Small intestine (tissue), 7 donors: ENCODE measurements around the gene SPA17. TPM values are rescaled to one million over a fixed set of nuclear protein-coding genes. Genes with fewer than 3 reads are reported as not detected.

Experiments used
- DNase-seq, 2 donors: peaks; one replicate each; pipeline versions ENCODE4 v3.0.0 to v3.0.0-alpha.2; 2013
- FAIRE-seq: peaks from 2 replicates; lab custom pipeline; 2012; peaks lifted over from hg19 to GRCh38; lab: Jason Lieb, UNC
- H3K27ac ChIP-seq, 3 donors: one replicate each; pipeline ENCODE4 v1.5.1; 2013; ENCODE audit warnings: low read length in 2 of 3, mild to moderate bottlenecking in 2 of 3, control low read depth in 1 of 3, inconsistent platforms in 1 of 3, low read depth in 1 of 3, moderate library complexity in 1 of 3
- H3K27me3 ChIP-seq, 3 donors: one replicate each; pipeline ENCODE4 v1.6.1; 2013; ENCODE audit warnings: low read length in 3 of 3, inconsistent platforms in 1 of 3; ENCODE audit not compliant: control insufficient read depth in 3 of 3, insufficient read depth in 3 of 3
- H3K36me3 ChIP-seq, 3 donors: one replicate each; pipeline ENCODE4 v1.6.1; 2013; ENCODE audit warnings: low read length in 3 of 3, inconsistent platforms in 1 of 3, low read depth in 1 of 3, mild to moderate bottlenecking in 1 of 3, moderate library complexity in 1 of 3; ENCODE audit not compliant: control insufficient read depth in 3 of 3, insufficient read depth in 2 of 3
- H3K4me1 ChIP-seq, 3 donors: one replicate each; pipeline ENCODE4 v1.6.1; 2013; ENCODE audit warnings: low read length in 2 of 3, inconsistent platforms in 1 of 3, low read depth in 1 of 3, mild to moderate bottlenecking in 1 of 3, moderate library complexity in 1 of 3; ENCODE audit not compliant: control insufficient read depth in 3 of 3, insufficient read depth in 2 of 3
- H3K4me3 ChIP-seq, 3 donors: one replicate each; pipeline ENCODE4 v1.5.1; 2013; ENCODE audit warnings: low read length in 3 of 3, control low read depth in 1 of 3, inconsistent platforms in 1 of 3, low read depth in 1 of 3, mild to moderate bottlenecking in 1 of 3, moderate library complexity in 1 of 3
- H3K9me3 ChIP-seq, 2 donors: one replicate each; pipeline ENCODE4 v1.6.1; 2013; ENCODE audit warnings: low read depth in 1 of 2, low read length in 1 of 2; ENCODE audit not compliant: control insufficient read depth in 2 of 2, insufficient read depth in 1 of 2
- WGBS, 3 donors: extraction: QIAGEN DNeasy Blood & Tissue Kit; methylation state at CpG; one replicate each; pipeline ENCODE4 v1.1.7; 2013; 5-methylcytosine and 5-hydroxymethylcytosine counted together
- polyA plus RNA-seq, 4 donors: library from polyadenylated mRNA; stranded (reverse) in 3 of 4; unstranded in 1 of 4; fragments of 200-250 nt in 3 of 4; fragments of 120-200 nt in 1 of 4; gene quantifications; one replicate each; pipeline versions ENCODE4 v1.2.1 to v1.2.3, GENCODE V29; 2013
- donor health status: healthy with polysubstance abuse.
- donor health status: control.
- donor health status: control.
- donor health status: Bipolar disorder and iron deficiency.
- donor health status: healthy.

The SPA17 gene
- polyA plus RNA-seq, 4 donors = 3.2 to 9.8 (median 7.0) TPM

DNA sequence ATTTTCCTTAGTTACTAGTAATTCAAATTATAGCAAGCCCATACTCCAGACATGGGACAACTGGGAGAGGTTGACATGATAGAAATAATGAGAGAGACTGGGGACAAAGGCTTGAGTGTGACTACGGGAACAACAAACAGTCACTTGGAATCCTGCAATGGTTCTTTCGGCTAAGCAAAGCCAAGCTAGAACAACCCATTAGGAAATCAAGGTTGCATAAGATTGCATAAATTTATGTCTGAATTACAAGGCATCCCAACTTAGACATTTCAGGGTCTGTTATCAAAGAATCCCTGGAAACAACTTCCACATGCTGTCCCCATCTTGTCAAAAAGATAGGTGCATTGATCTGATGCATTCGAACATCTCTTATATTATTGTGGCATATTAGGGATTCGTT is 55.9 kb downstream of the SPA17 start:
- no peaks in the 10 kb centered on the region for H3K36me3 ChIP-seq
- peaks cover 0 to 9% (median 5%) of the 10 kb centered on the region in 3 donors for H3K4me1 ChIP-seq
- FAIRE-seq = no peak
- H3K9me3 ChIP-seq = no peaks in the 10 kb centered on the region
- no peak overlapping the region for H3K27ac ChIP-seq
- 87 to 92% (median 89%) methylated on average over 4 of the region's 4 CpGs for WGBS, 3 donors
- DNase-seq = no peak
- no peak overlapping the region for H3K4me3 ChIP-seq
- H3K27me3 ChIP-seq = no peaks in the 10 kb centered on the region

DNA sequence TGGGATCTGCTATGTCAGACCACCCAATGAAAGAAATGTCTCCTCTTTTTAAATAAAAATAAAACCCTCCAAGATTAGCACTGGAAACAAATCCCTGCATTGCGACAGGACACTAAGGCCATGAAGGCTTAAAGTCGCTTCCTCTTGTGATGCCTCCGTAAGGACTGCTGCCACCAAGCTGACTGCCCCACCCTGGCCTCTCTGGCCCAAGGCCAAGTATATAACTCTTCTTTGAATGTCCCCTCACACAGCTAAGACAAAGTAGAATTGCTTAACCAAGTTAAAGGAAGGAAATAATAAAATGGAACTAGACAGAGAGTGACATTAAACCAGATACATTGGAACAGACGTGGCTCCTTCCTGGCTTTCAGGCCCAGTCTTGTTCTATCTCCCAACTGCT is 58.5 kb downstream of the SPA17 start:
- no peak overlapping the region for H3K4me3 ChIP-seq
- peaks cover 0 to 14% (median 0%) of the 10 kb centered on the region in 3 donors for H3K27me3 ChIP-seq
- FAIRE-seq (no peak), DNase-seq (no peak)
- WGBS, 3 donors = 80 to 92% (median 87%) methylated on average over 4 of the region's 4 CpGs
- no peaks in the 10 kb centered on the region for H3K36me3 ChIP-seq
- H3K4me1 ChIP-seq = no peaks in the 10 kb centered on the region
- no peaks in the 10 kb centered on the region for H3K9me3 ChIP-seq
- H3K27ac ChIP-seq = no peak overlapping the region

DNA sequence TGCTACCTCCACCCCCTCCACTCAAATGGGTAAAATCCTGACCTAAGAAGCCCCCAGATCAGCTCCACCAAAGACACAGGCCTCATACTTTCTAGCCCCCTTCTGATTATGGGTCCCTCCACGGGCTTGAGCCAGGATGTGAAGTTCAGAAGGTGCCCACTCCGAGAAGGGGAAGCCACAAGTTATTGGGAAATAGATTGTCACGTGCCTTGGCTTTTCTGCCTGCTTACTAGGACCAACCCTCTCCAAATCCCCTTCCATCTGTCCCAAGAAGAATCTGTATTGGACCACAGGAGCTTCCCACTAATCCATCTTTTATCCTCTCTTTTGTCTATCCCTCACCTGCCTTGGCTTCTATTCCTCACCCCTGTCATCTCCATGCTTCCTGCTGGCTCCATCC is 63.0 kb downstream of the SPA17 start:
- 58 to 69% (median 60%) methylated on average over 3 of the region's 3 CpGs for WGBS, 3 donors
- FAIRE-seq (no peak), DNase-seq (no peak)
- Histone ChIP-seq H3K27ac (no peak overlapping the region), H3K4me1 (peaks cover 0 to 8% (median 2%) of the 10 kb centered on the region in 3 donors), H3K9me3 (no peaks in the 10 kb centered on the region), H3K36me3 (no peaks in the 10 kb centered on the region), H3K4me3 (no peak overlapping the region), H3K27me3 (peaks cover 0 to 57% (median 0%) of the 10 kb centered on the region in 3 donors)

DNA sequence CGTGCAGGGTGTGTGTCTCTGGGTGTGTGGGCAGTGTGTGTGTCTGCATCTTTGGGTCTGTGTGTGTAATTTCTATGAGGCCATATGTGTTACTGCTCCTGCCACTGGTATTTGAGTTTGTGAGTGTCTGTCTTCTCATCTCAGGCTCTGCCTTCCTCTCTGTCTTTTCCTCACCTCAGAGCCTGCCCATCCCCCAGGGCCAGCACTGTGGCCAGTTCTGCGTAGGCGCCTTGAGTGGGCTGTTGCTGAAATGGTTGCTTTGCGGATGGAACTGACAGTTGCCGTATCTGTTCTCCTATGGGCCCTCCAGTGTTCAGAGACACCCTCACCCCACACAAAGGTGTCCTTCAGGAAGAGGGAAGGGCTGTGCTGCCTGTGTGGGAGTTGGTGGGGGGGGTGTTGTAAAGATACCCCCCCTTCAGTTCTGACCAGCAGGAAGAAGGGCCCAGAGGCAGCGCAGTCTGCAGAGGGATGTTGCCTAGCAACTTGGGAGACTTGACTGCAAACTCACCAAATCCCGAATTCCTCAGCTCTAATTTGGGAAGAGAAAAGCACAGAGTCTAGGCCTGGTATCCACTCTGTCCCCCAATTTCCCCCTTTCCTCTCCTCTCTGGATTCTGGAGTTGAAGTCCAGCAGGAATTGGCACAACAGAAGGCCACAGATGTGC is 64.1 kb downstream of the SPA17 start:
- peaks cover 0 to 67% (median 2%) of the 10 kb centered on the region in 3 donors for H3K27me3 ChIP-seq
- WGBS, 3 donors = 75 to 85% (median 83%) methylated on average over 7 of the region's 7 CpGs
- no peak overlapping the region for H3K4me3 ChIP-seq
- no peaks in the 10 kb centered on the region for H3K36me3 ChIP-seq
- no peak overlapping the region for H3K27ac ChIP-seq
- H3K4me1 ChIP-seq = peaks cover 0 to 8% (median 2%) of the 10 kb centered on the region in 3 donors
- DNase-seq = no peak
- H3K9me3 ChIP-seq = no peaks in the 10 kb centered on the region
- FAIRE-seq = no peak

DNA sequence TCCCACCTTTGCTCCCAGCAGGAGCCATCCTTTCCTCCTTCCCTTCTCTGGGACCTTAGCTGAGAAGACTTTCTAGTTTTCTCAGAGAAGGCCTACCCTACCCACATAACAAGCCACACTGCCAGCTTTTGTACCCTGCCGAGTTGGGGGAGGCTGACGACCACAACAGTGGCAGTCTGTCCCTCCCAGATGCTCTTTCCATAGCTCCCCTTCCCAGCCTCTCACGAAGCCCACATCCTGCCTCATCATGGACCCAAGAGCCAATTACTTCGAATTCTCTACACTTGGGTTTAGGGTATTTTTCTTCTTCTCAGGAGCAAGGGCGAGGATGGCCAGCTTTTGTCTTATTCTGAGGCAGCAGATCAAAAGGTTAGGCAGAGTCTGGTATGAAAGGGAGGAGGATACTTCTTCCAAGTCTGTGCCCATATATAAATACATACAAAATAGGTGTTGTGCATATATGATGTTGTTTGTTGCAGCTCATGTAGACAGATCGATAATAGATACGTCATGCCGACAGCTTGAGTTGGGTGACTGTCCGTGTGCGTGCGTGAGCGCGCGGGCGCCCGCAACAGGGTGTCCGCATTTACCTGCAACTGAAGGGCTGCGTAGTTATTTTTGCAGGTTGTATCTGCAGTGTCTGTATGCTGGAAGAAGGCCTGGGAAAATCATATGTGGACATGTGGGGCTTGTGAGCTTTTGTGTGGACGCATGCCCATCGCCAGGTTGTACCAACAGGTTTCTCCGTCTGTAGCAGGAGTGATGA is 65.2 kb downstream of the SPA17 start:
- Histone ChIP-seq H3K4me3 (peak overlapping the region in 1 of 3 donors; percentile 32), H3K4me1 (peaks cover 0 to 8% (median 2%) of the 10 kb centered on the region in 3 donors), H3K27ac (no peak overlapping the region), H3K36me3 (no peaks in the 10 kb centered on the region), H3K27me3 (peaks cover 0 to 79% (median 2%) of the 10 kb centered on the region in 3 donors), H3K9me3 (no peaks in the 10 kb centered on the region)
- WGBS, 3 donors = 27 to 57% (median 37%) methylated on average over 21 of the region's 21 CpGs
- FAIRE-seq (no peak), DNase-seq (no peak)

DNA sequence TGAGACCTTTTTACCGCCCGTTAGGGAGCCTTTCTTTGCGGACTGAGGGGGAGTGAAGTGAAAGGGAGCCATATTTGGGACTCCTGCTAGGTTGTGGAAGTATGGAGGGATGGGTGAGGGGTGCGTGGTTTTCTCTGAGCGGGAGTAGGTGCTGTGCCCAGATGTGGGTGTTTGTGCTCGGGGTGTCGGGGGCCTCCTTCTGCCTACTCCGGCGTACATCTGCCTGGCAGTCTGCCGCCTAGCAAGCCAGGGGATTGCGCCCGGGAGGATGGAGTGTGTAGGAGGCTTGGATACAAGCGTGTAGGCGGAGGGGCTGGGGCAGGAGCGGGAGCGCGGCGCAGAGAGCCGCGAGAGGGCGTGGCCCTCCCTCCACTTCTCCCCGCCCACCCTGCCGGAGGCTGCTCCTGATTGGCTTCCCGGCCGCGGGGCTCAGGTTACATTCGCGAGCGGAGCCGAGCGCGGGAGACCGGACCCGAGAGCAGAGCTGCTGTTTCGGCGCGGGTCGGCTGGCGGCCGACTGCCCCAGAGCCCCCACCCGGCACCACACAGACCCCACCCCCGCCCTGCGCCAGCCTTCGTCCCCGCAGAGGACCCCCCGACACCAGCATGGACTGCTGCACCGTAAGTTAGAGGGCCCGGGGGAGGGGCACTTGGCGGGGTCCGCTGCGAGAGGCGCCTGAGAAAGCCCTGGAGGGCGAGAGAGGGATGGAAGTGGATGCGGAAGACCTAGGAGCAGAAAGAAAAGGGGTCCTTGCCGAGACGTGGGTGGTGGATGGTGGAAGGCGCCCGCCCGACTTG is 66.0 kb downstream of the SPA17 start, which contains the start of gene NRGN:
Gene NRGN, plus strand, starts transcription at position 464 of the 798 bp plus-strand sequence. Its CDS starts 143 bp downstream, at position 607.
- Histone ChIP-seq H3K36me3 (no peaks in the 10 kb centered on the region), H3K4me3 (peak within 1 kb of the TSS; percentile 32 to 62 (median 50)), H3K9me3 (no peaks in the 10 kb centered on the region), H3K4me1 (peaks cover 0 to 8% (median 2%) of the 10 kb centered on the region in 3 donors), H3K27ac (no peak within 1 kb of the TSS), H3K27me3 (peaks cover 0 to 87% (median 2%) of the 10 kb centered on the region in 3 donors)
- DNase-seq (peak; percentile 86 to 93), FAIRE-seq (no peak)
- WGBS, 3 donors = 1 to 2% (median 1%) methylated on average over 47 to 59 of the region's 59 CpGs

DNA sequence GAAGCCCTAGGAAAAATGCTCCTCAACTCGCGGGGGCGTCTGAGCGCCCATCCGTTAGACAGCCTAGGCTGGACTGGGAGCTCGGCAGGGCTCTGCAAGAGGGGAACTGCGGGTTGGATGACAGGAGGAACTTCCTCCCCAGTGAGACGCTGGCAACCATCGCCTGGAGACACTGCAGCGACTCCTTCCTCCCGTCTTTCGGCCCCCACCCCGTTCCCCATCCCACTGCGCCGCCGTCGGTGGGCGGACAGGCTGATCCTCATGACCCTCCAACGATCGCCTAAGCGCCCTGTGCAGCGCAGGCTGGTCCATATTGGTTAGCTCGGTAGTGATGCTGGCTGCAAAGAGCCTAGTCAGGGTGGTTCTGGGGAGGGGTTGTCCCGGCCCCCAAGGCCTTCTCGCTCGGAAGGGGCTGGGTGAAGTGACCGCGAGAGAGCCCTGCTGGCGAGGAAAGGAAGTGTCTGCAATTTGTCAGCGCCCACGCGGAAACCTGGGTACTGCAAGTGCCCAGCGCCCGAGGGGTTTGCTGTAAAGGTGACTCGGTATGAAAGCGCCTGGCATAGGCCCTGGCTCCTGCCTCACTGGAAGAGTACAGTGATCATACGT is 66.7 kb downstream of the SPA17 start:
- FAIRE-seq = no peak

More for the DNA sequence above, 66.7 kb downstream of the SPA17 start:
- Histone ChIP-seq H3K27me3 (peaks cover 0 to 91% (median 6%) of the 10 kb centered on the region in 3 donors), H3K9me3 (no peaks in the 10 kb centered on the region), H3K36me3 (no peaks in the 10 kb centered on the region), H3K4me1 (peaks cover 0 to 8% (median 2%) of the 10 kb centered on the region in 3 donors), H3K4me3 (peak overlapping the region; percentile 32 to 62 (median 50)), H3K27ac (no peak overlapping the region)
- WGBS, 3 donors = 2 to 4% (median 3%) methylated on average over 37 of the region's 37 CpGs
- DNase-seq = no peak
